ENCODE data around the gene FAM200C.

GRCh38 chr5:160361624-160362228 is 38.1 kb downstream of the FAM200C start:
- TF ChIP-seq EZH2 (IDR thresholded peaks at IDR 0.05; ENCODE audit: borderline replicate concordance, low read length) (no peak), CTCF (conservative IDR thresholded peaks at IDR 0.05 in 1 of 2, IDR thresholded peaks at IDR 0.05 in 1 of 2; ENCODE audit: extremely low read depth in 1 of 2, insufficient read depth in 1 of 2, low read depth in 1 of 2, low read length in 2 of 2) (no peak)
